ENCODE data around the gene PTPN13.

Gene PTPN13

DNA sequence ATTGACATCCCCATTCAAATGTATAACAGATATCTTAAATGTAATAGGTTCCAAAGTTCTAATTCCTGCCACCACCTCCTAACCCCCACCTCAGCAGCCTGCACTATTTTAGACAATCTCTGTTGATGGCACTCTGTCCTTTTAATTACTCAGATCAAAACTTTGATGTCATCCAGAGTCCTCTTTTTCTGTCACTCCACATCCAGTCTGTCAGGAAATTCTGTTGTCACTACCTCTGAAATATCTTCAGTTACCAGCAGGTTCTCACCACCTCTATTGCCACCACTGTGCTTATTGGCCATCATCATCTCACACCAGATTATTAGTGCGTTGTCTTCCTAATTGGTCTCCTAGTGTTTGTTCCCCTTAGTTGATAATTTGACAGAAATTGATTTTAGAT, 76.2 kb downstream of the PTPN13 start:
- H3K27me3 Mint-ChIP-seq (ENCODE audit: low read depth): no peaks in the 10 kb centered on the region
- H3K36me3 Mint-ChIP-seq (ENCODE audit: low read depth): peaks cover 45% of the 10 kb centered on the region
- H3K4me3 Mint-ChIP-seq: no peak overlapping the region

GRCh38 chr4:86670756-86671155, 76.6 kb downstream of the PTPN13 start:
- Mint-ChIP-seq H3K9me3 (no peaks in the 10 kb centered on the region), H3K4me3 (no peak overlapping the region), H3K27ac (no peak overlapping the region), H3K27me3 (ENCODE audit: low read depth) (no peaks in the 10 kb centered on the region), H3K36me3 (ENCODE audit: low read depth) (peaks cover 47% of the 10 kb centered on the region), H3K4me1 (no peaks in the 10 kb centered on the region)
- TF ChIP-seq CTCF (IDR thresholded peaks at IDR 0.05; ENCODE audit: unreplicated experiment in 3 of 3): no peak

More for the DNA sequence above, 76.2 kb downstream of the PTPN13 start:
- Mint-ChIP-seq H3K27ac (no peak overlapping the region), H3K4me1 (no peaks in the 10 kb centered on the region), H3K9me3 (no peaks in the 10 kb centered on the region)
- TF ChIP-seq CTCF (IDR thresholded peaks at IDR 0.05; ENCODE audit: unreplicated experiment in 3 of 3): no peak

GRCh38 chr4:86675548-86675947, 81.4 kb downstream of the PTPN13 start:
- Mint-ChIP-seq H3K27me3 (ENCODE audit: low read depth) (no peaks in the 10 kb centered on the region), H3K9me3 (no peaks in the 10 kb centered on the region)

DNA sequence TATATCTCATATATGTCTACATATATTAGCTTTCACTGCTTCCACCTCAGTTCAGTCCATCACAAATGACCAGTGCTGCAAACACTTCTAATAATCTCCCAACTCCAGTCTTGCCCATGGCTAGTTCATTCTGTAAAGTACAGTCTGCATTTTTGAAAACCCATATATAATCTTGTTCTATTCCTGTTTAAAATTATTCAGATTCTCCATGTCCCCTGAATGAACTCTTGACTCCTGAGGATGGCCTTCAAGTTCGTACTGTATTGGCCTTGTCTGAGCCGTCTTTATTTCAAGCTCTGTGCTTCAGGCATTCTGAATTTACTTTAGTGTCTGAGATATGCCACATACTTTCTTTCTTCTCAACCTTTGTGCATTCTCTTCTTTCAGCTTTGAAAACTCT, 84.7 kb downstream of the PTPN13 start:
- no peak for TF ChIP-seq CTCF (IDR thresholded peaks at IDR 0.05; ENCODE audit: unreplicated experiment in 3 of 3)
- Mint-ChIP-seq H3K4me1 (no peaks in the 10 kb centered on the region), H3K9me3 (no peaks in the 10 kb centered on the region), H3K36me3 (ENCODE audit: low read depth) (peaks cover 46% of the 10 kb centered on the region), H3K27ac (no peak overlapping the region), H3K27me3 (ENCODE audit: low read depth) (no peaks in the 10 kb centered on the region), H3K4me3 (no peak overlapping the region)

More at GRCh38 chr4:86675548-86675947, 81.4 kb downstream of the PTPN13 start:
- Mint-ChIP-seq H3K36me3 (ENCODE audit: low read depth) (peaks cover 51% of the 10 kb centered on the region), H3K4me1 (no peaks in the 10 kb centered on the region), H3K4me3 (no peak overlapping the region), H3K27ac (no peak overlapping the region)
- no peak for TF ChIP-seq CTCF (IDR thresholded peaks at IDR 0.05; ENCODE audit: unreplicated experiment in 3 of 3)

DNA sequence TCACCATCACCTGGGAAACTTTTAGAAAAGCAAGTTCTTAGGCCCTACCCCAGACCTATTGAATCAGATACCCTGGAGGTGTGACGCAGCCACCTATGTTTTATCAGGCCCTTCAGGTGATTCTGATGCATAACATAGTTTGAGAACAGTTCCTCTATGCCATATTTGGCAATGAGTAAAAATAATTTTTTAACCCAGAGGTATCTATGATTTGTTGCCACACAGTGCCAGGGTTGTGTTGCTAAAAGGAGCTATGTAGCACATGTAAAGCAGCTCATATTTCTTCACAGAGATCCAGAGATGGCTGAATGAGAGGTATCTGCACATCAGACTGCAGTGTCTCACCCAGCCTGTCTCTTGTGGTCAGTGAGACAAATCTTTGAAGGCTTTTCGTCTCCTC, 85.3 kb downstream of the PTPN13 start:
- Mint-ChIP-seq H3K9me3 (no peaks in the 10 kb centered on the region), H3K36me3 (ENCODE audit: low read depth) (peaks cover 44% of the 10 kb centered on the region), H3K27me3 (ENCODE audit: low read depth) (no peaks in the 10 kb centered on the region), H3K27ac (no peak overlapping the region), H3K4me1 (no peaks in the 10 kb centered on the region), H3K4me3 (no peak overlapping the region)
- no peak for TF ChIP-seq CTCF (IDR thresholded peaks at IDR 0.05; ENCODE audit: unreplicated experiment in 3 of 3)

DNA sequence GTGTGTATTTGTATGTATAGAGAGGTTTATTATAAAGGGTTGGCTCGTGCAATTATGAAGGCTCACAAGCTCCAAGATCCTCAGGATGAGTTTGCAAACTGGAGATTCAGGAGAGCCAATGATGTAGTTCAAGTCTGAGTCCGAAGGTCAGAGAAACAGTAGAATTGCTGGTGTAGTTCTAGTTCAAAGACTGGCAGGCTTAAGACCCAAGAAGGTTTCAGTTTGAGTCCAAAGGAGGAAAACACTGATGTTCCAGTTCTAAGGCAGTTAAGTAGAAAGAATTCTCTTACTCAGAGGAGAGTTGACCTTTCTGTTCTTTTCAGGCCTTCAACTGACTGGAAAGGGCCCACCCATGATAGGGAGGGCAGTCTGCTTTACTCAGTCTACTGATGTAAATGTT, 89.1 kb downstream of the PTPN13 start:
- Mint-ChIP-seq H3K27ac (no peak overlapping the region), H3K4me1 (no peaks in the 10 kb centered on the region), H3K4me3 (no peak overlapping the region), H3K36me3 (ENCODE audit: low read depth) (peaks cover 44% of the 10 kb centered on the region), H3K27me3 (ENCODE audit: low read depth) (no peaks in the 10 kb centered on the region), H3K9me3 (no peaks in the 10 kb centered on the region)
- TF ChIP-seq CTCF (IDR thresholded peaks at IDR 0.05; ENCODE audit: unreplicated experiment in 3 of 3): no peak
